AG20443 (cell line): ENCODE measurements around the gene FAM20A.
A peak's percentile ranks its signal among the peaks of the same experiment; 100 is the strongest.
"Not testable (repeated sequence)": the region's sequence is repeated elsewhere in the genome, so short reads cannot be mapped to it uniquely, and the experiment has no call there.

Experiments used
- DNase-seq: peaks from one replicate; pipeline ENCODE4 v3.0.0; 2012; ENCODE audit warnings: low spot score, mixed read lengths

FAM20A gene

GRCh38 chr17:68519911-68520310 lies 81.3 kb downstream of the FAM20A start:
- no peak for DNase-seq

DNA sequence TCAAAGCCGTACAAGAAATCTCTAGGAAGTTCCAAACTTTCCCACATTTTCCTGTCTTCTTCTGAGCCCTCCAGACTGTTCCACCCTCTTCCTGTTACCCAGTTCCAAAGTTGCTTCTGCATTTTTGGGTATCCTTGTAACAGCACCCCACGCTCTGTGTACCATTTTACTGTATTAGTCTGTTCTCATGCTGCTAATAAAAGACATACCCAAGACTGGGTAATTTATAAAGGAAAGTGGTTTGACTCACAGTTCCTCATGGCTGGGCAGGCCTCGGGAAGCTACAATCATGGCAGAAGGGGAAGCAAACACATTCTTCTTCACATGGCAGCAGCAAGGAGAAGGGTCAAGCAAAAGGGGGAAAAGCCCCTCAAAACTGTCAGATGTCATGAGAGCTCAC lies 82.1 kb downstream of the FAM20A start:
- DNase-seq, result not testable (repeated sequence)

- no peak for DNase-seq
Observed at GRCh38 chr17:68518063-68518815, 82.9 kb downstream of the FAM20A start.

- not testable (repeated sequence) for DNase-seq
Observed at GRCh38 chr17:68517605-68518004, 83.6 kb downstream of the FAM20A start.

DNA sequence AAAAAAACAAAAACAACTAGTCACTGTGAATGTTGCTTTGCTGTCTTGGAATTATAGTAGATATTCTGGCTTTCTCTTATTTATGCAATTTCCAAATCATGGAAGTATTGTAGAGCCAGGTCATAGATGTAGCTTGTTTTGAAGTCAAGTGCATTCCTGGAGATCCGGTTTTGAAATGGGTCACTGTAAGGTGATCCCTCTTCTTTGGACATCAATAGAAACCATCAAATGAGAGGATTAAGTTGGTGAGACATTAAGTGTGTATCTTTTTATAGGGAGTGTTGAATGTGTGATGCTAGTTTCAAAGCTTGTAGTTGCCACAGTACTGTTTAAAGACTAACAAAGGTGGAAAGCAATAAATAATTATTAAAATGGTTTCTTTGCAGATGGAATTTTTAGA lies 84.4 kb downstream of the FAM20A start:
- DNase-seq, result no peak

DNA sequence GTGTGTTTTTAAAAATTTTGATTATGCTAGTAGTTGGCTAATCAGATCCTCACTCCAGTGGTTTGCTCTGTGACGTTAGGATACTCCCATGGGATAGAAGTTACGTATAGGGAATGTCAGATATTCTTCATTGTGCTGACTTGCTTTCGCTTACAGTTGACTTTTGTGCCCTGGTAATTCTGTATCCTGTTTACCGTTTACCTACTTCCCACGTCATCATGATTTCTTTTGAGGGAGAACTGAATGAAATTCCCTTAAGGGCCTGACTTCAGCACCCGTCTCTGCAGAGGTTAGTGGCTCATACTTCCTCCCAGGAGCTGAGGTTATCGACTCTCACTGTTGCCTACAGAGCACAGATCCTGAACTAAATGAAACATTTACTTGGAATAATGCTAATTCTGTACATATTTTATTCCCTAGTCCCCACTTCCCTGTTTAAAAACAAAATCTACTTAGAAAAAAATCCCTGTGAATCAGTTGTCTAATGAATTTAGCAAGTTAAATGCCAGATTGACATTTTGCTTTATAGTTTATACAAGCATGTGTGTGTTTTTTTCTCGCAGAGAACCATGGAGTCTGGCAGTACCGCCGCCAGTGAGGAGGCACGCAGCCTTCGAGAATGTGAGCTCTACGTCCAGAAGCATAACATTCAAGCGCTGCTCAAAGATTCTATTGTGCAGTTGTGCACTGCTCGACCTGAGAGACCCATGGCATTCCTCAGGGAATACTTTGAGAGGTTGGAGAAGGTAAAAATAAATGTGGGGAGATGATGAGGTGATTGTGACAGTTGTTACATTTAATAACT lies 86.1 kb downstream of the FAM20A start:
- peak; percentile 14 for DNase-seq

DNA sequence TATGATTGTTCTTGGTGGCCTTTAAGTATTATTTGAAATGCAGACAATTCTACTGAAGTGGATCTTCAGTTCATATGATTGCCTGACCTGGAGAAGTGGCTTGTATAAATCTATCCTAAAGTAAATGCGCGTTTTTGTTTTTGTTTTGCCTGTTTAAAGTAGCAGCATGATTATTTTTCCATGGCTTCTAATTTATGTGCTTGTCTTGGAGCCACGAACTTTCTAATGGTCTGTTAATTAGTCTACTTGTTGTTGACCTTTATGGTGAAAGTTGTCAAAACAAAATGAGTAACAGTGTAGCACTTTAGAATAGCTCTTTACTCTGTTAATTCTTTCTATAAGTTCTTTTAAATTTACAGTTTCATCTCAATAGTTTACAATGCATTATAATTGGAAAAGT lies 87.2 kb downstream of the FAM20A start:
- DNase-seq, result no peak

DNA sequence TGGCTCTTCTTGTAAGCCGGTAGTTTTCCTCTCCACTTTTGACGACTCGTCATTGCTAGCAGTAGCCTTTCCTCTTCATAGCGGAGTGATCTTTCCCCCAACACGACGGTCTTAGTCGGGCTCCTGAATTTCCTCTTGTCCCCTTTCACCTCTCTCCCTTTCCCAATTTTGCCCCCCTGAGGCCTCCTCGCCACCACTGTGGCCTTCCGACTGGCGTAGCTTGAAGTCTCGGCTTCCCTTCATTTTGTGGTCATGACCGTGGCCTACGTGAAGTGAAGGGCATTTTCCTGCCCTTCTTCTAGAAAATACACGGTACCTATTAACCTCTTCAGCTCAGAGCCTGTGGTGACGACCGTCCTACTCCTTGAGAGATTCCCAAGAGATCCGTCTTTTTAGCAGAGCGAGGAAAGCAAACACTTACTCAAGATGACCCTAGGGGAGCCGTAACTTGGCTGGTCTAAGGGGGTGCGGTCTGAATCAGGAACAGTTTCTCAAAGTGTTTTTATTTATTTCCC lies 88.2 kb downstream of the FAM20A start:
- peak; percentile 39 for DNase-seq

- DNase-seq, result peak; percentile 97
Observed at GRCh38 chr17:68512247-68512959, 88.8 kb downstream of the FAM20A start, which contains the start of gene PRKAR1A. Gene PRKAR1A, plus strand, starts transcription at chr17:68512430. Its CDS starts 2,970 bp downstream, at chr17:68515400.

GRCh38 chr17:68511671-68512246 lies 89.4 kb downstream of the FAM20A start:
- peak; percentile 77 for DNase-seq

DNA sequence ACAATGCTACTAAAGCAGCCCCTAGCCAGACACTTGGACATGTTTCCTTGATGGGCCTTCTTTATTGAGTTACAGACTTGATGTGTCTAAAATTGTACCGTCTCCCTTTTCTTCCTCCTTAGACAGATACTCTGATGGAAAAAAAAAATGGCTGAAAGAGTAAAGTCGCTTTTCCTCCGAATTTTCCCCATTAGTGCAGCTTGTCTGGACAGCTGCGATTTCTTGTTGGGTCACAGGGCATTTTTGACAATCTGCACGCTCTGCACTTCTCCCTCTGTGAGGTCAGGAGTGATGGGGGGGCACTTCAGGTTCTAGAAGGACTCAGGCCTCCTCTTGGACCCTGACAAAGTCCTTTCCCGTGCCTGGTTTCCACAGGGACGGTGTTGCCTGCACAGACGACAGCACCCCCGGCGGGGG lies 89.9 kb downstream of the FAM20A start:
- DNase-seq, result no peak

GRCh38 chr17:68509141-68510057 lies 91.8 kb downstream of the FAM20A start:
- DNase-seq, result no peak

GRCh38 chr17:68507576-68507975 lies 93.6 kb downstream of the FAM20A start:
- DNase-seq, result no peak

DNA sequence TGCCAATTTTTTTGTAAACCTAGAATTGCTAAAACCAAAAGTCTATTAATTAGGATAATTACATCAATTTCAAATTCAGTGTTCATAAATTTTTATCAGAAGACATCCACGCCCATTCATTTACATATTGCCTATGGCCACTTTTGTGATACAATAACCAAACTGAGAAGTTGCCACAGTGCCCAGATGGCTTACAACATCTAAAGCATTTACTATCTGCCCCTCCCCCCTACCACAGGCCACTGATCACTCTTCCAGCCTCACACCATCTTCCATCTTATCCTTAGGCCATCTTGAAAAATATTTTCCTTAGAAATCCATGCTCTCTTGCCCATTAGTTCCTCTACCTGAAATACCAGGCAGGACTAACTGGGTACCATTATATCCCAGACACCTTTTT lies 95.2 kb downstream of the FAM20A start:
- no peak for DNase-seq

DNA sequence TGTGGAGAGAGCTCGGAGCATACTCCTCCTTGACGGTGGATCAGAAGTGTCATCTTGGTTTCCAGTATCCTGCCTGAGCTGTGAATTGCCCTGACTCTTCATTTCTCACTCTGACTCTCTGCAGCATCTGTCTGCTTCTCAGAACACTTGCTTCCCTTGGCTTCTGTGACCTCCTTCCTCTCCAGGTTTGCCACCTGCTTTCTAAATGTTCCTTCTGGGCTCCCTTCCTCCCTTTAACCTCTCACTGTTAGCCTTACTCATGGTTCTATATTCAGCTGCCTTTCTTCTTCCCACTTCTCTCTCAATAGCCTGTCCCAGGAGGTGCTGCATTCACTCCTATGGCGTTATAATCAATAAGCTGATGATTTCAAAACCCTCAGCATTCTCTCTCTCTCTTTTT lies 100.1 kb downstream of the FAM20A start:
- no peak for DNase-seq

DNA sequence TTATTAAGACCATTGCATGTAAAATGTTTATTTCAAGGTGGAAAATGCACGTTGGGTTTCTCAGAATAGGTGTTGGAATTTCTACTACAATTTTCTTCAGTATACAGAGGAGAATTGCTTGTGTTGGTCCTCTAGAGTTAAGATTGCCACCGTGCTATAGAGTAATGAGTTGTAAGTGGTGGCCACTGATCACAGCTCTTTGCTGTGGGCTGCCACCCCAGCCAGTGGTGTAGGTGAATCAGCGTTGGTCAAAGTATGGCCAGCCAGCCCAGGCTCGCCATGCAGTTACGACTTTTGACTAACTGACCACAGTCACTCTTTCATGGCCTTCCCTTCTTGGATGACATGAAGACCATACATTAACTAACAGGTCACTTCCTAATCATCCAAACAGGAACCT lies 101.6 kb downstream of the FAM20A start:
- DNase-seq, result no peak

DNA sequence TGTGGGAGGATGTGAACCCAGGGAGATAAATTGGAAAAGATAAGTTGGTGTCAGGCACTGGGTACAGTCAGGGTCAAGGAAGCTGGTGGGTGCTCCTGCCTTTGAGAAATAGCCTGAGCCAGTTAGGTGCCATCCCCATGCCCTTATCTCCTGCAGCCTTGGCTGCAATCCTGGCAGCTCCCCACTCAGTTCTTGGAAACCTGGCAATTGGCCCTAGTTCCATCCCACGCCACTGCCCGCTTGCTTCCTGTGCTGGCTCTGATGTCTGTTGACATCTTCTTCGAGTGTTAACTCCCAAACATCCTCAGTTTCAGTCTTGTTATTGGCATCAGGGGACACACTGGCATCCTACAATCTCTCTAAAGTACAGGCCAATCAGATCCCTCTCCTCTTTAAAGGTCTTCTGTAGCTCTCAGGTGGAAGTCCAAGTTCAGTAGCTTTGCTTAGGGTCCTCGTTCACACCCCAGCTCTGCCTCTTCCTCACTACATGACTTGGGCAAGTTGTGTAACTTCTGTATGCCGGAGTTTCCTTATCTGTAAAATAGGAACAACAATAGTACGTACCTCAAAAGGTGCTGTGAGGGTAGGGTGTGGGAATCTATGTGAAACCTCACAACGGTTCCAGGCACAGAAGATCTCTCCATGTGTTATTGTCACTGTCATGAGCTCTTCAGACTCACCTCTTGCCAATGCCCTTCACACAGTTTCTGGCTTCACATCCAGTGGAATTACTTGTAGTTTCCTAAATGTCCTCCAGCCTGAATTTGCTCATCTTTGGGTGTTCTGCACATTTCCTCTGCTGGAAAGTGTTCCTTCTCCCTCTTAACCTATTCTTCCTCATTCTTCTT lies 102.5 kb downstream of the FAM20A start:
- DNase-seq, result no peak

DNA sequence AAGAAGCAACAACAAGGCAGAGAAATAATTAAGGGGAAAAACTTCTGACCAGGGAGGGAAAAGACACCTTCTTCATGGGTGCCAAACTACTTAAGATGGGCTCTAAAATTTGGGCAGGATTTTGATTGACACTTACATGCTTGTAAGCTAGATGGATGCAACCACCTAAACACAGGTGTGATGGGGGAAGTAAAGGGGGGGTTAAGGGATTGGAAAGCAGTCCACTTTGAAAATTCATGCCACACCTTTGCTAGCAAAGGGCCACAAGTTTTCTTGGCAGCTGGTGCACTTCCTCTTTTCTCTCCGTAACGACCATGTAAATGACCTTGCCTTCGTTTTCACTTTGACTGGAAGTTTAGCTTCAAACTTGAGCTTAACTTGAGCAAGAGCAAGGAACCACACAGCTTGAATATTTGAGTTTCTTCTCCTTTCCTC lies 103.3 kb downstream of the FAM20A start:
- DNase-seq, result no peak

GRCh38 chr17:68495081-68495480 lies 106.1 kb downstream of the FAM20A start:
- no peak for DNase-seq
